BLaER1 treated with 17β-estradiol and CSF1 and Interleukin-3, amounts not matched to agents 10 nM and 100 nM (cell line): ENCODE measurements around the gene BPIFA1.

ENCODE experiments used
- H3K27ac ChIP-seq, 11 experiments: shearing (Covaris generic); formaldehyde crosslinking; 2 replicates each; pipeline ENCODE4 v1.8.1; 2022
- H3K27me3 ChIP-seq, 11 experiments: shearing (Covaris generic); formaldehyde crosslinking; 2 replicates each; pipeline ENCODE4 v1.8.1; 2022
- H3K36me3 ChIP-seq, 11 experiments: shearing (Covaris generic); formaldehyde crosslinking; 2 replicates each; pipeline ENCODE4 v1.8.1; 2022
- H3K4me1 ChIP-seq, 10 experiments: shearing (Covaris generic); formaldehyde crosslinking; 2 replicates each; pipeline ENCODE4 v1.8.1; 2022
- H3K4me2 ChIP-seq, 11 experiments: shearing (Covaris generic); formaldehyde crosslinking; 2 replicates each; pipeline ENCODE4 v1.8.1; 2022
- H3K4me3 ChIP-seq, 10 experiments: shearing (Covaris generic); formaldehyde crosslinking; 2 replicates each; pipeline ENCODE4 v1.8.1; 2022
- H3K9ac ChIP-seq, 11 experiments: shearing (Covaris generic); formaldehyde crosslinking; 2 replicates each; pipeline ENCODE4 v1.8.1; 2022
- H3K9me3 ChIP-seq, 11 experiments: shearing (Covaris generic); formaldehyde crosslinking; replicated peaks in 1 of 11; 2 replicates each; pipeline ENCODE4 v1.8.1; 2022
- H4K20me1 ChIP-seq, 11 experiments: shearing (Covaris generic); formaldehyde crosslinking; 2 replicates each; pipeline ENCODE4 v1.8.1; 2022
- Cebpa-rat ChIP-seq, 11 experiments: shearing (Covaris generic); IDR thresholded peaks; 2 replicates each; pipeline ENCODE4 v1.8.1; 2022

BPIFA1 gene

GRCh38 chr20:33272155-33272873 is 36.5 kb downstream of the BPIFA1 start:
- Histone ChIP-seq H3K4me1 (peaks cover 9 to 25% (median 21%) of the 10 kb centered on the region in 10 experiments), H3K4me2 (no peak overlapping the region)
- TF ChIP-seq Cebpa-rat (IDR thresholded peaks at IDR 0.05) = no peak

GRCh38 chr20:33273117-33273851 is 37.5 kb downstream of the BPIFA1 start:
- Histone ChIP-seq H4K20me1 (no peaks in the 10 kb centered on the region; a peak in 1 of 22 replicates), H3K36me3 (no peaks in the 10 kb centered on the region), H3K9me3 (no peaks in the 10 kb centered on the region), H3K9ac (no peak overlapping the region), H3K4me1 (peaks cover 0 to 22% (median 13%) of the 10 kb centered on the region in 10 experiments; a peak in 11 of 20 replicates), H3K4me3 (no peak overlapping the region), H3K27ac (no peak overlapping the region), H3K27me3 (no peaks in the 10 kb centered on the region), H3K4me2 (no peak overlapping the region)
- no peak for TF ChIP-seq Cebpa-rat (IDR thresholded peaks at IDR 0.05)

More at GRCh38 chr20:33272155-33272873, 36.5 kb downstream of the BPIFA1 start:
- no peaks in the 10 kb centered on the region; a peak in 1 of 22 replicates for H4K20me1 ChIP-seq
- H3K9me3 ChIP-seq = no peaks in the 10 kb centered on the region
- H3K27ac ChIP-seq = no peak overlapping the region
- no peak overlapping the region for H3K4me3 ChIP-seq
- H3K36me3 ChIP-seq = no peaks in the 10 kb centered on the region
- H3K9ac ChIP-seq = no peak overlapping the region
- no peaks in the 10 kb centered on the region for H3K27me3 ChIP-seq

- peak overlapping the region in 7 of 11 experiments; percentile 20 to 49 (median 30); a peak in 11 of 22 replicates for H3K4me2 ChIP-seq
- no peak for TF ChIP-seq Cebpa-rat (IDR thresholded peaks at IDR 0.05)
- no peaks in the 10 kb centered on the region; a peak in 1 of 22 replicates for H4K20me1 ChIP-seq
- H3K27ac ChIP-seq = no peak overlapping the region
- no peak overlapping the region for H3K4me3 ChIP-seq
- no peaks in the 10 kb centered on the region for H3K27me3 ChIP-seq
- peaks cover 0 to 41% (median 25%) of the 10 kb centered on the region in 10 experiments; a peak in 14 of 20 replicates for H3K4me1 ChIP-seq
- H3K9me3 ChIP-seq = no peaks in the 10 kb centered on the region
- no peaks in the 10 kb centered on the region for H3K36me3 ChIP-seq
- no peak overlapping the region for H3K9ac ChIP-seq
These were observed 39.4 kb downstream of the BPIFA1 start for GRCh38 chr20:33275215-33275614.

- Histone ChIP-seq H4K20me1 (no peaks in the 10 kb centered on the region; a peak in 1 of 22 replicates), H3K9ac (peak overlapping the region in 1 of 11 experiments; percentile 9; a peak in 1 of 22 replicates), H3K4me1 (peaks cover 0 to 42% (median 25%) of the 10 kb centered on the region in 10 experiments; a peak in 14 of 20 replicates), H3K4me3 (no peak overlapping the region), H3K36me3 (no peaks in the 10 kb centered on the region), H3K9me3 (no peaks in the 10 kb centered on the region), H3K4me2 (peak overlapping the region in 7 of 11 experiments; percentile 20 to 49 (median 30); a peak in 10 of 22 replicates), H3K27ac (no peak overlapping the region), H3K27me3 (no peaks in the 10 kb centered on the region)
- TF ChIP-seq Cebpa-rat (IDR thresholded peaks at IDR 0.05) = no peak
These were observed 40.1 kb downstream of the BPIFA1 start for GRCh38 chr20:33275871-33276270.

- H3K4me1 ChIP-seq = peaks cover 0 to 42% (median 25%) of the 10 kb centered on the region in 10 experiments; a peak in 14 of 20 replicates
- TF ChIP-seq Cebpa-rat (IDR thresholded peaks at IDR 0.05) = no peak
- H3K27ac ChIP-seq = no peak overlapping the region
- no peak overlapping the region for H3K4me3 ChIP-seq
- no peaks in the 10 kb centered on the region for H3K9me3 ChIP-seq
- H3K4me2 ChIP-seq = peak overlapping the region in 3 of 11 experiments; percentile 20 to 41 (median 40); a peak in 3 of 22 replicates
- no peaks in the 10 kb centered on the region; a peak in 1 of 22 replicates for H4K20me1 ChIP-seq
- H3K9ac ChIP-seq = no peak overlapping the region
- no peaks in the 10 kb centered on the region for H3K27me3 ChIP-seq
- H3K36me3 ChIP-seq = no peaks in the 10 kb centered on the region
These were observed 40.7 kb downstream of the BPIFA1 start for GRCh38 chr20:33276303-33277113.

GRCh38 chr20:33277471-33278441 is 42.0 kb downstream of the BPIFA1 start:
- peaks cover 0 to 45% (median 26%) of the 10 kb centered on the region in 10 experiments; a peak in 14 of 20 replicates for H3K4me1 ChIP-seq
- peak overlapping the region in 2 of 11 experiments; percentile 23 to 57; a peak in 2 of 22 replicates for H3K4me2 ChIP-seq
- H3K27me3 ChIP-seq = no peaks in the 10 kb centered on the region
- H3K36me3 ChIP-seq = no peaks in the 10 kb centered on the region
- H3K9ac ChIP-seq = no peak overlapping the region
- no peak overlapping the region for H3K27ac ChIP-seq
- no peak overlapping the region for H3K4me3 ChIP-seq
- TF ChIP-seq Cebpa-rat (IDR thresholded peaks at IDR 0.05) = no peak
- no peaks in the 10 kb centered on the region; a peak in 1 of 22 replicates for H4K20me1 ChIP-seq
- no peaks in the 10 kb centered on the region for H3K9me3 ChIP-seq

- TF ChIP-seq Cebpa-rat (IDR thresholded peaks at IDR 0.05) = no peak
- no peaks in the 10 kb centered on the region for H3K36me3 ChIP-seq
- H3K27ac ChIP-seq = no peak overlapping the region
- no peaks in the 10 kb centered on the region for H3K9me3 ChIP-seq
- H3K4me2 ChIP-seq = peak overlapping the region in 8 of 11 experiments; percentile 4 to 74 (median 56); a peak in 15 of 22 replicates
- H3K27me3 ChIP-seq = no peaks in the 10 kb centered on the region
- no peaks in the 10 kb centered on the region; a peak in 1 of 22 replicates for H4K20me1 ChIP-seq
- no peak overlapping the region for H3K4me3 ChIP-seq
- H3K4me1 ChIP-seq = peaks cover 0 to 50% (median 33%) of the 10 kb centered on the region in 10 experiments; a peak in 14 of 20 replicates
- H3K9ac ChIP-seq = no peak overlapping the region
These were observed 42.9 kb downstream of the BPIFA1 start for GRCh38 chr20:33278700-33279099.
